ENCODE data around the gene POLE4.

- TF ChIP-seq CTCF (IDR thresholded peaks at IDR 0.05 in 4 of 5, conservative IDR thresholded peaks at IDR 0.05 in 1 of 5): no peak
- TF ChIP-seq POLR2A (IDR thresholded peaks at IDR 0.05): no peak
These were observed 18.3 kb upstream of the POLE4 start for GRCh38 chr2:74939919-74940812.
